Myocyte (in vitro differentiated cells): ENCODE measurements around the gene KDM6B. TPM values are rescaled to one million over a fixed set of nuclear protein-coding genes. Genes with fewer than 3 reads are reported as not detected.

Experiments
- DNase-seq: peaks from one replicate; pipeline ENCODE4 v3.0.0-alpha.2; 2012; ENCODE audit warnings: low read depth
- total RNA-seq: library from RNA; depleted of rRNA; stranded (reverse); fragments of >200 nt; gene quantifications from 2 replicates; pipeline ENCODE4 v1.2.3, GENCODE V29; 2014

Gene KDM6B
- total RNA-seq, 1 donor from 2014 or later: 3.9 TPM

- no peak for DNase-seq
Measured at GRCh38 chr17:7875804-7876370, 41.9 kb downstream of the KDM6B start.

DNA sequence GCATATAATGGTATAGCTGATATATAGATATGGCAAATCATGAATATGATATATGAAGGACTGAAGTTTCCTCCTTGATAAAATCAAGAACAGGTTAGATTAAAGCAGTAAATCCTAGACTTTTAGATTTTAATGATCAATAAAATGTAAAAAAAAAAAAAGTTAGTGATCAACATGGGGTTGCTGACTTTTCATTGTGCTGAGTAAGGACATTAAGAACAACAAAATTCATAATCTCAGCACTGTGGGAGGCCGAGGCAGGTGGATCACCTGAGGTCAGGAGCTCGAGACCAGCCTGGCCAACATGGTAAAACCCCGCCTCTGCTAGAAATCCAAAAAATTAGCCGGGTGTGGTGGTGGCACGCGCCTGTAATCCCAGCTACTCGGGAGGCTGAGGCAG is 44.2 kb downstream of the KDM6B start:
- DNase-seq: no peak

DNA sequence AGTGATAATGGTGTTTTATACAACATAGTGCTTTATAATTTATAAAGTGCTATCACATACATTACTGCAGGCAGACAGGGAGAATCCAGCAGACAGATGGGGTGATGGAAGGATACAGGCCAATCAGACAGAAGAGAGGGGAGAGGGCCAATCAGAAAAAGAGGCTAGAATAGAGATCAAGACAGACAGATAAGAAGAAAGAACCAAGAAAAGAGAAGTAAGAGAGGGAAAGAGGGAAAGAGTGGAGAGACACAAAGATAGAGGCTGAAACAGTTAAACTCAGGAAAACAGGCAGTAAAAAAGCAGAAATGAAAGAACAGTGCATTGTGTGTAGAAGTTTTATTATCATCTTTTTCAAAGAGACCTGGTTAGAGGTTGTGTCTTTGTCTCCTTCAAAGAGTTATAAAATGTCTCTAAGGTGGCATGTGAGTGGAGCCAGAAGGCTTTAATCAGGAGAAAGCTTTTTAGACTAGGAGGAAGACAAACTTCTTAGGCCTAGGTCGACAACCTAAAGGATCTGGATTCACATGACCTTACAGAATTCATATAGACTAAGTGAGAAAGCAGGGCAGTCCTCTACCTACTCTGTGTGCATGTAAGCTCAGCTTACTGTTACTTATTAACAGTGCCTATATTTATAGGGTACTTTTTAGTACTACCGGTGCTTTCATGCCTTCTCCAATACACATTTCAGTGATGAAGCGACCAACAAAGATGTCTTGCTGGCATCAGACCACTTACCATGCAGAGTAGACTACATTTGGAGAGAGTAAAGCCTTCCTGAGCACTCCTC is 46.3 kb downstream of the KDM6B start:
- DNase-seq: no peak

- DNase-seq: peak; percentile 73
Measured at GRCh38 chr17:7881276-7882054, 47.4 kb downstream of the KDM6B start.

- DNase-seq: no peak
Measured at GRCh38 chr17:7882068-7882467, 48.1 kb downstream of the KDM6B start.

- DNase-seq: no peak
Measured at GRCh38 chr17:7882629-7883028, 48.6 kb downstream of the KDM6B start.

Other genes with a start within 250 kb of the KDM6B start
- gene SOX15, start 244.1 kb upstream of the KDM6B start, total RNA-seq: 4.0 and 10.9 TPM in 2 replicates
- gene FXR2, start 219.3 kb upstream of the KDM6B start, total RNA-seq: 85.2 and 85.6 TPM in 2 replicates
- 69.2 and 73.1 TPM in 2 replicates for gene SAT2, start 206.4 kb upstream of the KDM6B start, total RNA-seq
- gene SHBG, start 204.1 kb upstream of the KDM6B start, total RNA-seq: 0.43 and 1.4 TPM in 2 replicates
- not detected in 2 replicates for gene ATP1B2, start 183.3 kb upstream of the KDM6B start, total RNA-seq
- 22.0 and 27.6 TPM in 2 replicates for gene TP53, start 146.7 kb upstream of the KDM6B start, total RNA-seq
- 4.4 and 4.5 TPM in 2 replicates for gene WRAP53, start 145.7 kb upstream of the KDM6B start, total RNA-seq
- gene EFNB3, start 129.0 kb upstream of the KDM6B start, total RNA-seq: 0.78 and 1.5 TPM in 2 replicates
- 0.11 TPM in 1 of 2 replicates, not detected in the other for gene DNAH2, start 116.5 kb upstream of the KDM6B start, total RNA-seq
- 0.72 and 1.8 TPM in 2 replicates for gene TMEM88, start 20.8 kb downstream of the KDM6B start, total RNA-seq
- gene NAA38, start 23.3 kb downstream of the KDM6B start, total RNA-seq: 37.7 and 54.8 TPM in 2 replicates
- 4.0 and 4.3 TPM in 2 replicates for gene CYB5D1, start 23.8 kb downstream of the KDM6B start, total RNA-seq
- 104 and 140 TPM in 2 replicates for gene CHD3, start 54.6 kb downstream of the KDM6B start, total RNA-seq
- gene RNF227, start 82.1 kb downstream of the KDM6B start, total RNA-seq: 5.9 and 6.7 TPM in 2 replicates
- gene KCNAB3, start 95.6 kb downstream of the KDM6B start, total RNA-seq: 0.10 and 0.53 TPM in 2 replicates
- 27.8 and 28.6 TPM in 2 replicates for gene TRAPPC1, start 97.7 kb downstream of the KDM6B start, total RNA-seq
- gene CNTROB, start 98.0 kb downstream of the KDM6B start, total RNA-seq: 11.3 and 14.1 TPM in 2 replicates
- not detected in 2 replicates for gene GUCY2D, start 168.4 kb downstream of the KDM6B start, total RNA-seq
- gene ALOX15B, start 204.8 kb downstream of the KDM6B start, total RNA-seq: not detected in 2 replicates